PC-3 (cell line): ENCODE data around the gene PLEKHB1. TPM values are rescaled to one million over a fixed set of nuclear protein-coding genes. Genes with fewer than 3 reads are reported as not detected.

Source experiments
- ATAC-seq: fragments of 200-7000 bp; cut with Tn5 transposase; 2 replicates; pipeline ENCODE4 v1.9.1; 2020; ENCODE audit warnings: mild to moderate bottlenecking, moderate library complexity
- Bru-seq: library from RNA; stranded (reverse); fragments of 400-500 nt; gene quantifications from one replicate; lab custom pipeline; 2021; lab: Mats Ljungman, UMichigan
- BruChase-seq, 2 experiments: library from RNA; stranded (reverse); fragments of 400-500 nt; gene quantifications; one replicate each; lab custom pipeline; 2021; lab: Mats Ljungman, UMichigan
- BruUV-seq: library from RNA; stranded (reverse); fragments of 400-500 nt; replicated peaks from 2 replicates; lab custom pipeline; 2021; lab: Mats Ljungman, UMichigan
- CTCF ChIA-PET: fragments of 300-600 bp; sonication (Branson Sonifier 250); formaldehyde crosslinking; loops from one replicate; lab custom pipeline; 2022; ENCODE audit warnings: antibody characterized with exemption; lab: Charles Lee
- POLR2A ChIA-PET: fragments of 300-600 bp; sonication (Branson Sonifier 250); formaldehyde crosslinking; loops from one replicate; lab custom pipeline; 2022; ENCODE audit warnings: antibody characterized with exemption; ENCODE audit not compliant: unreplicated experiment; lab: Charles Lee
- DNase-seq: peaks from one replicate; pipeline ENCODE4 v3.0.0-alpha.2; 2015
- H2AFZ ChIP-seq: fragments of 300-600 bp; sonication (generic); 2 replicates; pipeline ENCODE4 v1.6.0; 2016; ENCODE audit warnings: antibody characterized with exemption, low read length
- H3F3A ChIP-seq: fragments of 300-600 bp; sonication (generic); one replicate; pipeline ENCODE4 v1.6.0; 2017; ENCODE audit warnings: antibody characterized with exemption, low read length, control low read depth, mild to moderate bottlenecking; ENCODE audit not compliant: unreplicated experiment
- H3K27ac ChIP-seq: fragments of 300-600 bp; sonication (generic); 2 replicates; pipeline ENCODE4 v1.5.1; 2016; ENCODE audit warnings: mild to moderate bottlenecking, low read length
- H3K27me3 ChIP-seq: fragments of 300-600 bp; sonication (generic); 2 replicates; pipeline ENCODE4 v1.6.1; 2016; ENCODE audit warnings: low read length, mixed read lengths
- H3K36me3 ChIP-seq: fragments of 300-600 bp; sonication (generic); 2 replicates; pipeline ENCODE4 v1.6.1; 2016; ENCODE audit warnings: low read depth, mixed run types, low read length, mixed read lengths
- H3K4me1 ChIP-seq: fragments of 300-600 bp; sonication (generic); 2 replicates; pipeline ENCODE4 v1.5.1; 2016; ENCODE audit warnings: low read length; ENCODE audit not compliant: insufficient read depth
- H3K4me2 ChIP-seq: fragments of 300-600 bp; sonication (generic); 2 replicates; pipeline ENCODE4 v1.6.0; 2016; ENCODE audit warnings: low read length
- H3K4me3 ChIP-seq: fragments of 300-600 bp; sonication (generic); 2 replicates; pipeline ENCODE4 v1.5.1; 2016; ENCODE audit warnings: mild to moderate bottlenecking, low read length, mixed read lengths
- H3K79me2 ChIP-seq: fragments of 300-600 bp; sonication (generic); 2 replicates; pipeline ENCODE4 v1.6.1; 2017; ENCODE audit warnings: low read length, mixed read lengths
- H3K9ac ChIP-seq: fragments of 300-600 bp; sonication (generic); 2 replicates; pipeline ENCODE4 v1.6.0; 2016; ENCODE audit warnings: mild to moderate bottlenecking, low read length
- H3K9me2 ChIP-seq: fragments of 300-600 bp; sonication (generic); replicated peaks from 2 replicates; pipeline ENCODE4 v1.6.1; 2016; ENCODE audit warnings: mixed run types, low read length, mixed read lengths
- H3K9me3 ChIP-seq: fragments of 300-600 bp; sonication (generic); 2 replicates; pipeline ENCODE4 v1.6.1; 2016; ENCODE audit warnings: low read length, mixed read lengths
- H4K20me1 ChIP-seq: fragments of 300-600 bp; sonication (generic); 2 replicates; pipeline ENCODE4 v1.6.1; 2016; ENCODE audit warnings: low read length, mixed read lengths
- CTCF ChIP-seq: fragments of 300-600 bp; sonication (generic); conservative IDR thresholded peaks from 2 replicates; pipeline ENCODE4 v1.5.1; 2017; ENCODE audit warnings: antibody characterized with exemption, low read depth, mild to moderate bottlenecking, low read length
- EZH2 ChIP-seq: fragments of 300-600 bp; sonication (generic); IDR thresholded peaks from one replicate; pipeline ENCODE4 v1.6.1; 2017; ENCODE audit warnings: antibody characterized with exemption, mild to moderate bottlenecking, low read length; ENCODE audit not compliant: unreplicated experiment
- EZH2phosphoT487 ChIP-seq: fragments of 300-600 bp; sonication (generic); IDR thresholded peaks from 2 replicates; pipeline ENCODE4 v1.6.1; 2018; ENCODE audit warnings: mild to moderate bottlenecking, antibody characterized with exemption, low read length, borderline replicate concordance
- intact Hi-C: fragments of 100-400 bp; cut with micrococcal nuclease; formaldehyde crosslinking; loops from 2 replicates; pipeline ENCODE4 v1.9.0; 2023
- long read RNA-seq: library from polyadenylated mRNA; unstranded; transcript quantifications from one replicate; pipeline ENCODE4 v2.0.0, GENCODE V29; 2021; ENCODE audit not compliant: unreplicated experiment
- total RNA-seq: library from RNA; depleted of rRNA; stranded (reverse); fragments of >200 nt; gene quantifications from 2 replicates; pipeline ENCODE4 v1.2.3, GENCODE V29; 2014; rRNA removed

PLEKHB1 gene
- total RNA-seq (4.6 and 10.6 TPM in 2 replicates), Bru-seq, nascent RNA (percentile 35 among the genes with signal in this experiment), BruChase-seq, experiment 1, labeled RNA remaining after a 6-hour chase (percentile 35 among the genes with signal in this experiment), BruChase-seq, experiment 2, labeled RNA remaining after a 2-hour chase (percentile 32 among the genes with signal in this experiment)
- long read RNA-seq, transcript PLEKHB1-201 (7 exons, 2,016 nt), result major isoform, 6 of 14 reads
- long read RNA-seq, partial matches to known transcripts, result 3 of 14 reads
- long read RNA-seq, other reads (novel, unspliced or antisense), result 4 of 14 reads

DNA sequence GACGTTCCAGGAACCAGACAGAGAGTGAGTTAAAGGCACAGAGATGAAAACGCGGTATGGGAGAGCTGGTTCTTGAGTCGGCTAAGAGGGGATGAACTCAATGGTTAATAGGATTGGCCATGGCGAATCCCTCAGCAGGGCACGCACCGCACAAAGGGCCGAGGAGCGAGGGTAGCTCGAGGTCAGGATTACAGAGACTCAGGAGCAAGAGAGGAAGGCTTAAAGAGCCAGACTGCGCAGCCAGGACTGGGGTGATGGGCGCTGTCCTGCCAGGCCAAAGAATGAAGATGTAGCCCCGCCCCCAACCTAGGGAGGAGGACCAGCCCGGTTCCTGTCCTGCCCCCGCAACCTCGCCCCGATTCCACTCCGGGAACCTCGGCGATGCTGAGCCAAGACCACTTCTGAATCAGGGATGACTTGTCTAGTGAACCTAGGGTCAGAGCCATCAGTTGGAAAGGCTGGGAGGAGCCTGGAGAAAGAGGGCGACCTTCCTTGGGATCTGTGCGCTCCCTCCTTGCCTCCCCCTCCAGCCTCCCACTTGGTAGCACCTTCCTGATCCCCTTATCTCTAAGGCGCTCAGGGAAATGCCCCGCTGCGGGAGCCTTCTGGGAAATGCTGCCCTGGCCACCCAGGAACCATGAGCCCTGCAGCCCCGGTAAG, at the start of gene PLEKHB1:
Gene PLEKHB1 (plus strand): TSS at position 610 of the 660 bp plus-strand sequence. CDS start 28 bp downstream, at position 638.
- no peak for ATAC-seq
- no peaks in the 10 kb centered on the region for H3K79me2 ChIP-seq
- no peaks in the 10 kb centered on the region for H3F3A ChIP-seq
- no peak for DNase-seq
- peak within 1 kb of the TSS; percentile 73 for H3K4me2 ChIP-seq
- H3K4me1 ChIP-seq, result peaks cover 5% of the 10 kb centered on the region
- no peak within 1 kb of the TSS for H3K27ac ChIP-seq
- H2AFZ ChIP-seq, result peak within 1 kb of the TSS; percentile 75; the same call in 1 of the 2 replicates
- no TSS peak for BruUV-seq
- ChIA-PET POLR2A (interaction anchor here (0.6 kb wide), 1 partner anchor 188 kb away, joined by 3 read pairs; no protein-coding TSS in a partner anchor), CTCF (interaction anchor here (0.5 to 1.1 kb wide), 2 partner anchors 20 to 46 kb away, joined by 3 to 8 read pairs; no protein-coding TSS in a partner anchor)
- H3K4me3 ChIP-seq, result peak within 1 kb of the TSS; percentile 47; the same call in 1 of the 2 replicates
- H3K9me2 ChIP-seq, result no peaks in the 10 kb centered on the region
- no peak for TF ChIP-seq CTCF
- no peak for TF ChIP-seq EZH2phosphoT487
- no peak within 1 kb of the TSS for H3K9ac ChIP-seq
- no peaks in the 10 kb centered on the region for H4K20me1 ChIP-seq
- no peaks in the 10 kb centered on the region for H3K27me3 ChIP-seq
- no peaks in the 10 kb centered on the region for H3K36me3 ChIP-seq
- intact Hi-C loops, result no loop called here
- no peaks in the 10 kb centered on the region for H3K9me3 ChIP-seq

- POLR2A ChIA-PET, result no interaction called here
- intact Hi-C loops, result loop anchor here (5.0 kb wide), 1 partner anchor 120 kb away; no protein-coding TSS in a partner anchor
- H3K79me2 ChIP-seq, result peaks cover 46% of the 10 kb centered on the region
These were observed 48.9 kb upstream of the PLEKHB1 start for GRCh38 chr11:73597336-73597955.

More at GRCh38 chr11:73597336-73597955, 48.9 kb upstream of the PLEKHB1 start:
- H3K27me3 ChIP-seq, result no peaks in the 10 kb centered on the region
- ATAC-seq (no peak), DNase-seq (no peak)
- H2AFZ ChIP-seq, result peak overlapping the region; percentile 98
- BruUV-seq, result no TSS peak
- H3K4me2 ChIP-seq, result peak overlapping the region; percentile 87
- no peaks in the 10 kb centered on the region for H3F3A ChIP-seq
- no peaks in the 10 kb centered on the region for H3K9me2 ChIP-seq
- peak overlapping the region; percentile 81 for H3K4me3 ChIP-seq
- CTCF ChIA-PET, result no interaction called here
- H3K4me1 ChIP-seq, result peaks cover 21% of the 10 kb centered on the region
- H3K36me3 ChIP-seq, result no peaks in the 10 kb centered on the region
- TF ChIP-seq EZH2 (no peak), EZH2phosphoT487 (no peak), CTCF (no peak)
- H3K9ac ChIP-seq, result peak overlapping the region; percentile 75
- no peaks in the 10 kb centered on the region for H4K20me1 ChIP-seq
- H3K27ac ChIP-seq, result no peak overlapping the region
- no peaks in the 10 kb centered on the region for H3K9me3 ChIP-seq
